GM21576 (cell line): ENCODE results near the gene CHSY3.

Source experiments
- ATAC-seq: cut with Tn5 transposase; IDR thresholded peaks from one replicate; pipeline ENCODE4 v1.9.1; 2021; ENCODE audit warnings: mild to moderate bottlenecking, moderate library complexity; ENCODE audit not compliant: unreplicated experiment

The CHSY3 gene

DNA sequence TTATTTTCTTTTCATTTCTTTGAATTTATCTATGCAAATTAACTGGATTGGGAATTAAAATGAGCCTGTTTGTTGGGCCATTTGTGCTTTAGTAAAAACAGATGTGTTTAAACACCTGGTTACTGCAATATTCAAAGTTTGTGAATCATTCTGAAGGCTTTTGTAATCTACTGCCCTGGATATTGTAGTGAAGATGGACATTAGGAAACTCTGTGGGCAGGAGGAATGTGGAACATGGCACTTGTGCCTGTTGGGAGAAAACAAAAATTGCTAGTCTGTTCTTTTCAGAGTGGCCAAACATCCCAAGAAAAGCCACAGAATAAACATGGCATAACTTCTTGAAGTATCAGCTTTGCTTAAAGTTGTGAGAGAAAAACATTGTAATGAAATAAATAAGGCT, 40.8 kb downstream of the CHSY3 start:
- ATAC-seq = no peak

DNA sequence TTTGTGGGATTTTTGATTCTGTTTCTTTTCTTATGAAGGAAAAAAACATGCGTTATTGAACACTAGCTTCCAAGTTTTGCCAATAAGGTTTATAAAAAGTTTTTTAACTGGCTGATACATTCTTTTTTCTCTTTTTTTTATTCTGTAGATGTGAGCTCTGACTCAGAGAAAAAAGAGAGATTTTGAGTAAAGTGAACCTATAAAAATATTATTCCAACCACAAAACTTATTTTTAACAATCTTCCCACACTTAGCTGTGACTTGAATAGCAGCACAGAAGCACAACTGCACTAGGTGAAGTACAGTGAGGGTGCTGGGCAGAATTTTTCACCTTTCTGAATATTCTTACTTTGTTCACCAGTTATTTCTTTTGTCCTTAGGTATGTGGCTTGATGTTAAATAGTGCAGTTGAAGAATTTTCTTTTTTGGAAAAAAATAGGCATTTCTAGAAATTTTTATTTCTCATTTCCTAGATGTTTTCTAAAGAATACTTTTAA, 41.6 kb downstream of the CHSY3 start:
- no peak for ATAC-seq

DNA sequence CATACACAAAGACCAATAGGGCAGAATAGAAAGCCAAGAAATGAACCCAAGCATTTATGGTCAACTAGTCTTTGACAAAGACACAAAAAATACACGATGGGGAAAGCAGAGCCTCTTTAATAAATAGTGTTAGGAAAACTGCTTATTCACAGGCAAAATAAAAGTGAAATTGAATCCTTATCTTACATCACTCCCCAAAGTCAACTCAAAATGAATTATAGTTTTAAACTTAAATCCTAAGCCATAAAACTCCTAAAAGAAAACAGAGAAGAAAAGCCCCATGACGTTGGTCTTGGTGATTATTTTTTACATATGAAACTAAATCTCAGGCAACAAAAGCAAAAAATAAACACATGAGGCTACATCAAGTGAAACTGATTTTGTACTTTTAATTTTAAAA, 46.8 kb downstream of the CHSY3 start:
- no peak for ATAC-seq

DNA sequence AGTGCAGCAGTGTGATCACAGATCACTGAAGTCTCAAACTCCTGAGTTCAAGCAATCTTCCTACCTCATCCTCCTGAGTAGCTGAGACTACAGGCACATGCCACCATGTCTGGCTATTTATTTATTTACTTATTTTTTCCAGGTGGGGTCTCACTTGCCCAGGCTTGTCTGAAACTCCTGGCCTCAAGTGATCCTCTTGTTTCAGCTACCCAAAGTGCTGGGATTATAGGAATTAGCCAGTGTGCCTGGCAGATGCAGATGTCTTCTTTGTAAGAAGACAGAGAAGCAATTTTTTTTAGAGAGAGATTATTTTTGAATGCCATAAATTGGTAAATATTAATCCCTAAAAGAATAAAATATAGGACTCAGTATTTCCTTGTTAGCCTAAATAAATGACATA, 54.3 kb downstream of the CHSY3 start:
- no peak for ATAC-seq

DNA sequence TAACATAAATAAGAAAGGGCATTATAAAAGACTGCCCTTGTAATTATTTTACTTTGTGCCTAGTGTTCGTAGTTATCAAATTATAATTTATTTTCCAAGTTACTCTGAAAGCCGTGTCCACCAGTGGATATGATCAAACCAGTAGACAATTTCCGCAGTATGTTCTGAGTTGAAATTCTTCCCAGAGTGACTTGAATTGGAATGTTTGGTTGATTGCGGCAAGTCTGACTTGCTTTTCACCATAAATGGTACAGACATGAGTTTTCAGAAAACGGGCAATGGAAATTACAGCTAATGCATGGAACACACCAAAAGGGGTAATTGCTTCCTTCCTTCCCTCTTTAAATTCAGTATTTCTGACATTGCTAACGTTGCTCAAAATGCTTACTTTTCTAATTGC, 56.6 kb downstream of the CHSY3 start:
- ATAC-seq = no peak

DNA sequence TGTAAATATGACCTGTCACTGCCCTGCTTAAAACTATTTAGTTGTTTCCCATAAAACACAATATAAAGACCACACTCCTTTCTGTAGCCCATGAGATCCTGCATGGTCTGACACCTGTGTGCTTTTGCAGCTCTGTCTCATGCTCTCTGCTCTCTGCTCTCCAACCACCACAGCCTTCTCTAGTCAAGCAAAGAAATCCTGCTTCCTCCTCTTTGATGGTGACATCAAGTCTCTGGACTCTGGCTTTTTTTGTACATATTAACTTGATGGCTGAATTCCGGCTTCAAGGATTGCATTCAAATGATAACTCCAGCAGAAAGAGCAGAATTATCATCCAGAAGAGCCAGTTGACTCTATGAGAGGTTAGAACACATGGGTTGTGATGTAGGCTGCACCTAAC, 58.2 kb downstream of the CHSY3 start:
- no peak for ATAC-seq

DNA sequence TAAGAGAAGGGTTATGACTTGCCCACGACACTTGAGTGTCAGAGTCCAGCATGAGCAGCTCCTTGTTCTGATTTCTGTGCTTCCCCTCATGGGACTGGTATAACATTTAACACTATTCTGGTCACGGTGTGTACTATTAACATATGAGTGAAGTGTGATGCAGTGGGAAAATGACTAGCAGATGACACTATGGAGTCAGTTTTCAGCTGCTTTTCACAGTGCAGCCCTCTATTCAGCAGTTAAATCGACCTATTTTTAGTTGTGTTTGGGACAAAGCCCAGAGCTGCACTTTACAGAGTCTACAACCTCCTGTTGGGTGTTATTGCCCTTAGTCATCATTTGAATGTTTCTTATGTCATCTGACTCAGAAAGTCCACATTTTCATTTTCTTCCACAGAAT, 59.1 kb downstream of the CHSY3 start:
- no peak for ATAC-seq

DNA sequence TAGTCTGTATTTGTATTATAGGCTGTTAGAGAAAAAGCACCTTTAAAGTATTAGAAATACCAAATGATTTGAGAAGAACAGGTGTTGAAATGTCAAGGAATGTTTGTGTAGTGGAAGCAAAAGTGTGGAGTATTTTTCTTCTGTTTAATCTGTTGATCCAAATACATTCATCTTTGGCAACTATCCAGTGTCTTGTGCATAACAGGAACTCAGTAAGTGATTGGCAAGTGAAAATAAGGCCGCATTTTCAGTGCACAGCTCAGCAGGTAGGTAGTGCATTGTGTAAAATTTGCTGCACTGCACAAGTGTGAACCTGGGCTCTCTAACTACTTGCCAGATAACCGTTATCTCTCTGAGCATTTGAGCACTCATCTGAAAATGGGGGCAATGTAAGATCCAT, 61.8 kb downstream of the CHSY3 start:
- no peak for ATAC-seq

DNA sequence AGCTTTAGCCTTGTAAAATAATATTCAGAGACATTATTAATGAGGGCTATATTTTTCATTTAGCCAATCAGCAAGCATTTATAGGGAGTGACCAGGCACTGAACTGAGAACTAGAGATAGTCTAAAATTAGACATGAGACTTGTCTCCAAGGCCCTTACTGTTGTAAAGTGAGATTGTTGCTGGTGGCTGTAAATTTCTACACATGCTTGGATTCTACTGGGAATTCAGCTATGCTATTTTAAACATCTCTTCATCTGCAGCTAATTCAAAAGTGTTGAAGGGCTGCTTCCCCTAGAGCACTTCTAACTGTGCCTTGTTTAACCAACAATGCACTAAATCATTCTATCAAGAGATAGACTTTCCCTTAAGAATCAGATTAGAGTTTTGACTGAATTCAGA, 67.4 kb downstream of the CHSY3 start:
- no peak for ATAC-seq

DNA sequence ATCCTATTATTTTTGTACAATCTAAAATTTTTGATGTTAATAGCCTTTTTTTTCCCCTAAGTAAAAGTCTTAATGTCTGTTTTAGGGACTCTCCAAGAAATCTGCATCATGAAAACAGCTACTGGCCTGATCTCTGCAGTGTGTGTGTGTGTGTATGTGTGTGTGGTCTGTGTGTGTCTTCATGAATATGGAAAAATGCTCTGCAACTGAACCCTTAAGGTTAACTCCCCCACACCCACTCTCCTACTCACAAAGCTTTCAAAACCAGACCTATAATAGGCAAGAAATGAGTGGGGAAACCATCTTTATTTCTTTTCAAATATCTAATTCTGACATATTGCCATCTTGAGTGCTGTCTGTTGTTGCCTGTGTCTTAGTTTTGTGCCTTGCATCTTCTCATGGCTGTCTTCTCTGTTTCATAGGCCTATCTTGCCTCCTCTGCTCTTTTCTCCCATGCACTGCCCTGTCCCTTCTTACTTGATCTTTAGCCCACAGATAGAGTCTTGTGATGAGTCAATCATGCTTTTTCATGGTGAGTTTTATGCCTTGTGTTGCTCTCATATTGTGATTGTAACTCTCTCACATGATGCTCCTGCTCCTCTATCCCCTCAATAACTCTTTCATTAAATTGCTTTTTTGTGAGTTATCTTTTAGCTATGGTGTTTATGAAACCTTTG, 68.3 kb downstream of the CHSY3 start:
- no peak for ATAC-seq

DNA sequence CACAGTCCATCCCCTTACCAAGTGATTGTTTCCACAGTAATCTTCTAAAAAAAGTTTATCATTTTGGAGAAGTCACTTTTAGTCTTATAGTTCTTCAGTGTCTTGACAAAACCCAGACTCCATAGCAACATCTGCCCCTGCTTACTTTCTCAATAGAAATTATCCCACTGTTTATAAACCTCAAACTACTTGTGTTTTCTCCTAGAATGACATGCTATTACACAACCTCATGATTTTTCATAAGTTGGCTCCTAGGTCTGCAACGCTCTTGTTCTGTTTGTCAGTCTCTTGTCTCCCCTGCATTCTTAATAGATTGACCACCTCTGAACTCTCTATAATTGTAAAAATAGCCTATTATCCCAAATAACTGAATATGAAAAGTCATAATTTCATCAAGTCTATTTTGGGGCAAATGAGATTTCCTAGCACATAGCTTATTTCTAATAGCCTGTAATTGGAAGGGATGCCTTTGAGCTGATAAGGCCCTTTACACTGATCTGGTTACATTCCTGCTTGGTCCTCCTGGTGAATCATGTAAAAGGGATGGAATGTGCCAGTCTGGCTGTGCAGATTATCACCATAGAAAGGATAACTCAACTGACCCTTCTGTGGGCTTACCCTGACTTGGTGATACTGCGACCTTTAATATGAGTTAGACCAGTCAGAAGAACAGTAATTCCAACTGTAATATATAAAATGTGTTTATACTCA, 69.6 kb downstream of the CHSY3 start:
- no peak for ATAC-seq

DNA sequence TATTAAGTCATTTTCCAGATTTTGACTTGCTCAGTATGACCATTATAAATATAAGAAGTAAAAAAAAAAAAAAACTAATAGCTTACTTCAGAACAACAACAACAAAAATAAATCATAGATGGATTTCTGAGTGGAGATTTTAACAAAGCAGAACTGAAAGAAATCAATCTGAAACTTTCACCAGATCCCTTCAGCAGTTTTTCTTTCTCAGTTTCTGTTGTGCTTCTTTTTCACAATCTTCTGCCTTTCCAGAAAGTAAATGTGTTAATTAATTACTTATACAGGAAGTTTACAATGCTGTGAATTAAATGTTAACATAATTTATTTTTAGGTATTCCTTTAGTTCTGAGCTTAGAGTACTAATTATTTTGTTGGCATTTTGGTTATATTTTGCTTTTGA, 73.5 kb downstream of the CHSY3 start:
- ATAC-seq = peak; percentile 79

DNA sequence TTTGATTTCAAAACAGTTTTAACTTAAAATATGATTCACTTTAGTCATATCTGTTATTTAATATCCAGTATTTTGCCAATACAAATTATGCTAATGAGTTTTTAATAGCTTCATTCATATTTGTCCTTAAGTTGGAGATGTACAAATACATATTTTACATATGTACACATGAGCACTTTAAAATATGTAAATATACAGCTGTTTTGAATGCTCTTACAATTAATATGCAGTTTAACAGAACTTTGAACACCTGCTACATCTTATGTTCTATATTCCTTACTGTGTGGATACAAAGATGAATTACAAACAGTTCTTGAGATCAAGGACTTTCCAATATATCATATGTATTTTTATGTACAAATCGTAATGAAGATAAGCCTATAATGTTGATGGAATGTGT, 74.0 kb downstream of the CHSY3 start:
- no peak for ATAC-seq

DNA sequence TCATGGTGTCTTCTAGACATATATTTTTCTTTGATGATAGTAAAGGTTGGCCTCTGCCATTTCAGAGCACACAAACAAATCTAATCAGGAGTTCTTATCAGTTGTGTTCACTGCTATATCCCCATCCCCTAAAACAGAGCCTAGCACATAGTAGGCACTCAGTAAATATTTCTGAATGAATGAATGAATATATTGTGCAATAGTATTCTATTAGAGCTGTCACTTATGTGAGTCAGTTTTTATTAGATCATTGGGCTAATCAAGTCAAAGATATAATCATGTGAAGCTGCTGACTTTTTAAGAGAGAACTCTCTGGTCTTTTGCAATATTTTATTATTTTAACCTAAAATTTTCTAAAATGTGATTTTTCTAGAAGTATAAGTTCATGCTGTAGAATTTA, 84.2 kb downstream of the CHSY3 start:
- no peak for ATAC-seq

DNA sequence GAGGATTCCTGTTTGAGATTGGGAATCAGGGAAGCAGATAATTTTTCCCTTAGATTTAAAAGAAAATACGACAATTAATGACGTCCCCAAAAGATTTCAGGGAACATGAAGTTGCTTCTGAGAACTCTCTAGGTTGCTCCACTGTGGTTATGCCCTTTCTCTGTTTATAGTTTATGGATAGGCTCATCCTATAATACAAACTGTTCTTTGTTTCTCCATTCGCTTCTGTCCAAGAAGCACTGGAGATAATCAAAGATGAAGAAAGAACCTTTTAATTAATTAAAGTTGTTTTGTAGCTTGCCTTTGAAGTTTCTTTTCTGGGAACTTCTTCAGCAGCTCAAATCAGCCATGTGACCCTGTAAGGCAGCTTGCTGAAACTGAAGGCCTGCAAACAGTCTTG, 87.5 kb downstream of the CHSY3 start:
- no peak for ATAC-seq

DNA sequence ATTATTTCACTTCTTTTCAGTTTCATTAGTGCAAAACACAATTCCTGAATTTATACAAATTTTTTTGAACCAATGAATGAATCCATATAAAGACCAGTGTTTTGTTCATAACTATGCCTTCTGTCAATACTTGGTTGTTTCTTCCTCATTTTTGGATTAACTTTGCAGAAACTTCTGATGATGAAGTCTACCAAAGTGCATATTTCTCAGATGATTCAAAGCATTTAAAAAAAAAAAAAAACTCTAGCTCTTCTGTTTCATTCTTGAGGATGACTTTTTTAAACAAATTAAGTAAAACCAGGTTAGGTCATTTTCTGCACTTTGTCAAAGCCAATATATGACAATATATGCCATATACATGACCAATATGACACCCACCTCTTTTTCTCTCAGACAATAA, 92.6 kb downstream of the CHSY3 start:
- ATAC-seq = no peak

DNA sequence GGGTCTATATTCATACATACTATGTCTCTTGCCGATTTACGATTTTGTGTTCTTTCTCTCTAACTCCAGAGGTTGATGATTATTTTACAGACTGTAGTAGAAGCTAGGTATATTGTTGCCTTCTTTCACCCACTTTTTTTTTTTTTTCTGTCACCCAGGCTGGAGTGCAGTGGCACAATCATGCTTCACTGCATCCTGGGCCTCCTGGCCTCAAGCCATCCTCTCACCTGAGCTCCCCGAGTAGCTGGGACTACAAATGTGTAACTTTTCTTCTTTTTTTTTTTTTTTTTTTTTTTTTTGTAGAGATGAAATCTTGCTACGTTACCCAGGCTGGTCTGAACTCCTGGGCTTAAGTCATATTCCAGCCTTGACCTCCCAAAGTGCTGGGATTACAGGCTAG, 96.2 kb downstream of the CHSY3 start:
- no peak for ATAC-seq

DNA sequence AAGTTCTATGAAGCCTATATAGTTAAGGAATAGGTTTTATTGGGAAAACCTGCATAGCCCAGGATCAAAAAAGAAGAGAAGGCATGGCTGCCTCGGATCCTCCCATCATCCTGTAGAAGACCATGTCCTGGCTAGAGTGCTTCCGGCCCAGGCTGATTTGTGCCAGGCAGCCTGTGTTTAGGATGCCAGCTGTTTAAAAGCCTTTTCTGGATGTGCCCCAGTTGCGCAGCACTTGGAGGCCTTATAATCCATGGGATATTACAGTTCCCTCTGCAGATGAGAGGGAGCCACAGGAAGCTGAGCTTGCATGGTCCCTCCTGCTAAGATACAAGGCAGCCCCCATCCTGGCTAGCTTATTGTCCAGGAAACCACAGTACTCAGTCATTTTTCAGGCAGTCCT, 97.9 kb downstream of the CHSY3 start:
- no peak for ATAC-seq

DNA sequence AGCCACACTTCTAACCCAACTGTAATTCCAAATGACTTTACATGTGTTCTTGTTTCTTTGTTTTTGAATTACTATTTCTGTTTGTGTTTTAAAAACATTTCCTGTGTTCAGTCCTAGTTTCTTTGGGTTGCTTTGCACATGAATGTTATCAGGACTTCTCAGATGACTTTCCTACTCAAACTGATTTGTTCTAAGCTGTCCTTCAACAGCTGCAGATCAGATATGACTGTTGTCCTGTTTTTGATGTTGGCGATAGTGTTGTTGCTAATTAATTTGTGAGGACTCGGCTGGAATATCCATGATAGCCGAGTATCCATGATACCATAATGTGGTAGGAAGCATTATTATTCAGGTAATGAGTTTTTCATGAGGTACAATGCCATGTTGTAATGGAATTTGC, 98.6 kb downstream of the CHSY3 start:
- no peak for ATAC-seq

DNA sequence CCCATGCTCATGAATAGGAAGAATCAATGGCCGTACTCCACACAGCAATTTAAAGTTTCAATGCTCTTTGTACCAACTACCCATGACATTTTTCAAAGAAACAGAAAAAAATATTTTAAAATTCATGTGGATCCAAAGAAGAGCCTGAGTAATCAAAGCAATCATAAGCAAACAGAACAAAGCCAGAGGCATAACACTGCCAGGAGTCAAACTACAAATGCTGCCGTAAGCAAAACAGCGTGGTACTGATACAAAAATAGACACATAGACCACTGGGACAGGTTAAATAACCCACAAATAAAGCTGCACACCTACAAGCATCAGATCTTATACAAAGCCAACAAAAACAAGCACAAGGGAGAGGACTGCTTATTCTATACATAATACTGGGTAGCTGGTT, 107.7 kb downstream of the CHSY3 start:
- no peak for ATAC-seq

DNA sequence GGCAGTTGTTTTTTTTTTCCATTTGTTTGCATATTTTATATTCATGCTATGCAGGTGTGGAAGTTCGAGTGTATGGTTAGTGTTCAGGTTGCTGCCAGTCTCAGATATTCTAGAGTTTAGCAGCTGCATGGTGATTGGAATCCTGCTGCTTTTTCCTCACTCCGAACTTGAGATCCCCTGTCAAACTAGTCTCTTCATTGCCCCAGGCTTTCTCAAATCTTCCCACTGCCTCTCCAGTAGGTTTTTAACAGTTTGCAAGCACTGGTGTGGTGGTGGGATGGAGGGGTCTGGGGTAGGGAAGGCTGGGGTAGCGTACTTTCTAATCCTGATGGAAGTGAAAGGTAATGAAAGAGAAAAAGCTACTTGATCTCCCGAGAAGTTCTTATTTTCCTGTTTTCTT, 112.9 kb downstream of the CHSY3 start:
- ATAC-seq = no peak

DNA sequence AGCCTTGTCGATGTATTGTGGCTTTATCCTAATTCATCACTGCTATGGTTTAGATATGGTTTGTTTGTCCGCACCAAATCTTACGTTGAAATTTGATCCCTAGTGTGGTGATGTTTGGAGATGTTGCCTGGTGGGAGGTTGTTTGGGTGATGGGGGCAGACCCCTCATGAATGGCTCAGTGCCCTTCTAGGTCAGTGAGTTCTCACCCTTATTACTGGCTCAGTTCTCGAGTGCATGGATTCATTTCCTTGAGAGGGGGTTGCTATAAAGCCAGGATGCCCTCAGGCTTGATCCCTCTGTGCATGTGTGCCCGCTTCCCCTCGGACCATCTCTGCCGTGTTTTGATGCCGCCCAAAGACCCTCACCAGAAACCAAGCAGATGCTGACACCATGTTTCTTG, 114.4 kb downstream of the CHSY3 start:
- no peak for ATAC-seq

DNA sequence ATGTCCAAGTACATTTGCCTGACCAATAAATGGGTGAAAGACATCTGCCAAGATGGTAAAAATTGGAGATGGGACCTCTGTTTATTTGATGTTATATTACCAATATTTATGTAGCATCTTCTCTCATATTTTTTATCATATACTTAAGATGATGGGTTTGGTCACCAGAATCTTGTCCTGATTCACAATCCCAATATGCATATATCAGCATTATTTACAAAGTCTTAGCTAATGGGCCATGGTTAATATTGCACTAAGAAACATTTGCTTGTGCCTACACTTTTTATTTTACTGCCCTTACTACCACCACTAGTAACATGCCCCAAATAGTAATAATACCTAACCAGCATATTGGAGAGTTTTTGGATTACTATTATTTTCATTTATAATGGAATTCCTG, 116.7 kb downstream of the CHSY3 start:
- ATAC-seq = no peak
